Stimulated activated CD4-positive, alpha-beta T cell treated with anti-CD3 and anti-CD28 coated beads, TNF-alpha, amount 100 ng/mL, for 1 hour (primary cell): ENCODE measurements around the gene SMARCD1.
"Not testable (repeated sequence)": the region's sequence is repeated elsewhere in the genome, so short reads cannot be mapped to it uniquely, and the experiment has no call there.

Experiments used
- DNase-seq, 3 donors: peaks; one replicate each; pipeline ENCODE4 v3.0.0-alpha.2; 2020; ENCODE audit warnings: low read depth in 3 of 3, low spot score in 1 of 3

SMARCD1 gene

DNA sequence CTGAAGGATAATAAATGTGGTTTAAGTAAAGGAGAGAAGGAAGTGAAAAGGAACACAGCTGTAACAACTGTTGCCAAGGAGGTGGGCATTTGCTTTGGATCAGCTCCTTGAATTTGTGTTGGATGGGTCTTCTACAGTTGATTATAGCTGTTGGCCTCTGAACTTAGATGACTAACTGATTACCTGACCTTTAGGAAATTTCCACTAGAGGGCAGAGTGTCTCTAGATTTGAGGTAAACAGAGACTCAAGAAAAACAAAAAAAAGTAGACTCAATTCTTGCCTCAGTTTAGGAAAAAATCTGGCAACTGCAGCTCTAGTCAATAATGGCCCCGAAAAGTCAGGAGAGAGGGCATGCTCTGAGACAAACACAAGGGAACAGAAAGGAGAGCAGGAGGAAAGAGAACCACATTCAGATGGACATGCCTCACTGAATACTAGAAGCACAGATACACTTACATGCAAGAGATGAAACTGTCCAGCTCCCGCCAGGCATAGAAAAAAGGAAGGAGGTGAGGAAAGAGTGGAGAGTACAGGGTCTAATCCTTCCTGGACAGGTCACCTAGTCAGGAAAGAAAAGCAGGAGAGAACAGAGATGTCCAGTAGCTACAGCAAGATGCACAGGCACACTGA lies 47.5 kb downstream of the SMARCD1 start:
- DNase-seq: no peak

- no peak for DNase-seq
Measured at GRCh38 chr12:50142993-50143392, 57.9 kb downstream of the SMARCD1 start.

- no peak for DNase-seq
Measured at GRCh38 chr12:50145439-50145838, 60.3 kb downstream of the SMARCD1 start.

DNA sequence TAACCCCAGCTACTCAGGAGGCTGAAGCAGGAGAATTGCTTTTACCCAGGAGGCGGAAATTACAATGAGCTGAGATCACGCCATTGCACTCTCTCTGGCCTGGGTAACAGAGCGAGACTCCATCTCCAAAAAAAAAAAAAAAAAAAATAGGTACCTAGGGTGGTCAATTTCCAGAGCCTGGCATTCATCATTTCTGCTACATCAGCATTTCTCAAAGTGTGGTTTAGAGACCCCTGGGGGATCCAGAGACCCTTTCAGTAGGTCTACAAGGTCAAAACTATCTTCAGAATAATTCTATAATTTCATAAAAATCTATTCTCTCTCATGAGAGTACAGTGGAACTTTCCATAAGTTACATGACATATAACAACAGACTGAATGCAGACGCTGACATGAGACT lies 62.1 kb downstream of the SMARCD1 start:
- no peak for DNase-seq

DNA sequence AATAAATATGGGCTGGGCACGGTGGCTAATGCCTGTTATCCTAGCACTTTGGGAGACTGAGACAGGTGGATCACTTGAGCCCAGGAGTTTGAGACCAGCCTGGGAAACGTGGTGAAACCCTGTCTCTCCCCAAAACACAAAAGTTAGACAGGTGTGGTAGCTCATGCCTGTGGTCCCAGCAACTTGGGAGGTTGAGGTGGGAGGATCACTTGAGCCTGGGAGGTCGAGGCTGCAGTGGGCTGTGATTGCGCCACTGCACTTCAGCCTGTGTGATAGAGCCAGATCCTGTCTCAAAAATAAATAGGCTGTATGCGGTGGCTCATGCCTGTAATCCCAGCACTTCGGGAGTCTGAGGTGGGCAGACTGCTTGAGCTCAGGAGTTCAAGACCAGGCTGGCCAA lies 62.9 kb downstream of the SMARCD1 start:
- not testable (repeated sequence) for DNase-seq

- DNase-seq: no peak
Measured at GRCh38 chr12:50149311-50149710, 64.2 kb downstream of the SMARCD1 start.
